Right atrium auricular region (tissue), 2 donors: Measurements from ENCODE around the gene CSRP3. TPM values are rescaled to one million over a fixed set of nuclear protein-coding genes. Genes with fewer than 3 reads are reported as not detected.

Source experiments
- DNase-seq: peaks from one replicate; pipeline ENCODE4 v3.0.0-alpha.2; 2019; ENCODE audit warnings: low spot score
- H3K27ac ChIP-seq, 2 donors: fragments of 200-600 bp; sonication (generic); 1 replicate in 1 of 2; 2 replicates in 1 of 2; pipeline ENCODE4 v1.5.1; 2016 to 2019
- H3K27me3 ChIP-seq, 2 donors: fragments of 200-600 bp; sonication (generic); one replicate each; pipeline versions ENCODE4 v1.5.1 to v1.6.0; 2017 to 2019
- H3K36me3 ChIP-seq: fragments of 200-600 bp; sonication (generic); one replicate; pipeline ENCODE4 v1.5.1; 2016
- H3K4me1 ChIP-seq, 2 donors: fragments of 200-600 bp; sonication (generic); one replicate each; pipeline versions ENCODE4 v1.5.1 to v1.6.0; 2017 to 2019
- H3K4me3 ChIP-seq, 2 donors: fragments of 200-600 bp; sonication (generic); 1 replicate in 1 of 2; 2 replicates in 1 of 2; pipeline ENCODE4 v1.5.1; 2017 to 2019; ENCODE audit warnings: mild to moderate bottlenecking in 1 of 2, moderate library complexity in 1 of 2
- H3K9me3 ChIP-seq, 2 donors: fragments of 200-600 bp; sonication (generic); one replicate each; pipeline ENCODE4 v1.5.1; 2019
- total RNA-seq, 2 donors: library from RNA; depleted of rRNA; stranded (reverse); fragments of >200 nt; gene quantifications; one replicate each; pipeline ENCODE4 v1.1.0, GENCODE V29; 2016
- TF ChIP-seq, protein P1 (sequence below), 2 donors: fragments of 200-600 bp; sonication (generic); IDR thresholded peaks; one replicate each; pipeline ENCODE4 v1.5.1; 2019; ENCODE audit warnings: antibody characterized with exemption in 2 of 2

The CSRP3 gene
- total RNA-seq, 2 donors from 2014 or later: 1,021 to 1,621 TPM

DNA sequence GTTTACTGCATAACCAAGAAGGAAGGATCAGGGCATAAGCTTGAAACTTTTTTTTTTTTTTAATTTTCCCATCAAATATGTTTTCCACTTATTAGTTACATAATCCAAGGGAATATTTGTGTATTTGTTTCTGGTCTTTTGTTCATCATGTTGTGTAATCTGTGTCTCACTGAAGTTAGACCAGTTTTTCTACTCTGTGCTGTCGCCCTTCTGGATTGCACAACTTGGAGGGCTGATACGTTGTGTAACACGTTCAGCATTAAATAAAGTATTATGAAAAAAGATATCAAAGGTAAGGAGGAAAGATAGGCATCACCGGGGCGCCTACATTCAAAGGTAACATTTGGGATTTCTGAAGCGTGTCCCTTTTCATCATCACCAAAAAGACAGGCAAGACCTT is 42.3 kb upstream of the CSRP3 start:
- Histone ChIP-seq H3K4me3 (no peak overlapping the region), H3K4me1 (peaks cover 0 to 28% of the 10 kb centered on the region in 2 donors), H3K27me3 (peaks cover 8 to 16% of the 10 kb centered on the region in 2 donors), H3K36me3 (no peaks in the 10 kb centered on the region), H3K27ac (no peak overlapping the region), H3K9me3 (no peaks in the 10 kb centered on the region)
- no peak for DNase-seq
- TF ChIP-seq, protein P1, sequence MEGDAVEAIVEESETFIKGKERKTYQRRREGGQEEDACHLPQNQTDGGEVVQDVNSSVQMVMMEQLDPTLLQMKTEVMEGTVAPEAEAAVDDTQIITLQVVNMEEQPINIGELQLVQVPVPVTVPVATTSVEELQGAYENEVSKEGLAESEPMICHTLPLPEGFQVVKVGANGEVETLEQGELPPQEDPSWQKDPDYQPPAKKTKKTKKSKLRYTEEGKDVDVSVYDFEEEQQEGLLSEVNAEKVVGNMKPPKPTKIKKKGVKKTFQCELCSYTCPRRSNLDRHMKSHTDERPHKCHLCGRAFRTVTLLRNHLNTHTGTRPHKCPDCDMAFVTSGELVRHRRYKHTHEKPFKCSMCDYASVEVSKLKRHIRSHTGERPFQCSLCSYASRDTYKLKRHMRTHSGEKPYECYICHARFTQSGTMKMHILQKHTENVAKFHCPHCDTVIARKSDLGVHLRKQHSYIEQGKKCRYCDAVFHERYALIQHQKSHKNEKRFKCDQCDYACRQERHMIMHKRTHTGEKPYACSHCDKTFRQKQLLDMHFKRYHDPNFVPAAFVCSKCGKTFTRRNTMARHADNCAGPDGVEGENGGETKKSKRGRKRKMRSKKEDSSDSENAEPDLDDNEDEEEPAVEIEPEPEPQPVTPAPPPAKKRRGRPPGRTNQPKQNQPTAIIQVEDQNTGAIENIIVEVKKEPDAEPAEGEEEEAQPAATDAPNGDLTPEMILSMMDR (IDR thresholded peaks at IDR 0.05): no peak

DNA sequence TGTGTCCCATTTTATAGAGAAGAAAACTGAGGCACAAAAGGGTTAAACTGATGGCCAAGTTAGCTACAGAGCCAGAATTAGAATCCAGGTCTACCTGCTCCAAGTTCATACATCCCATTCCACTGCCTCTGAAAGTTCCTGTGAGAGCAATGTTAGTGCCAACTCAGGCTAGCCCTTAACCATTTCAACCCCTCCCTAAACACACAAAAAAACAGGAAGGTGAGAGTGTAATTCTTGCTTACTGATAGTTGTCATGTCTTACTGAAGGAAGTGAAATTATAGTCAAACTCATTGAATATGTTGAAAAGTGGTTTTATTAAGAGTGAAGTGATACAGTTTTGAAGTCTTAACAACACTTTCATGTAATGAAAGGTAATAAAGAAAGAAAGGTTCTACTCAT is 41.8 kb upstream of the CSRP3 start:
- Histone ChIP-seq H3K4me3 (no peak overlapping the region), H3K36me3 (no peaks in the 10 kb centered on the region), H3K27me3 (peaks cover 8 to 16% of the 10 kb centered on the region in 2 donors), H3K9me3 (no peaks in the 10 kb centered on the region), H3K4me1 (peaks cover 0 to 33% of the 10 kb centered on the region in 2 donors), H3K27ac (no peak overlapping the region)
- no peak for DNase-seq
- TF ChIP-seq, protein P1 (IDR thresholded peaks at IDR 0.05): no peak

DNA sequence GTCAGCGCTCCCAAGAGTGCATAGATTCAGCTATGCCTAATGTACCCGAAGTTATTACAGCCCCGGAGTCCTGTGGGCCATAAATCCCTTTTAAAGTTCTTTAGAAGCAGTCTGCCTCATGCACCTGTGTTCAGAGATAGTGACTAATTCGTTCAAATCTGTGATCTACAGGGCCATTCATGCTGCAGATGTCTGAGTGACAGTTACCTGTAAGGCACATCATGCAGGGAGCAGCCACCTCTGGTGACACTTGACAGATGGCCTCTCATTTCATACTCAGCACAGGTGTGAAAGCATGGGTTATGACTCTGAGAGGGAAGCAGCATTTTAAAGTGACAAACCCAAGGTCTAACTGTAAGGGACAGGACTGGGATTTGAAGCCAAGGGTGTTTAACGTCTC is 41.4 kb upstream of the CSRP3 start:
- no peak overlapping the region for H3K27ac ChIP-seq
- no peak for DNase-seq
- no peak overlapping the region for H3K4me3 ChIP-seq
- H3K9me3 ChIP-seq: no peaks in the 10 kb centered on the region
- peaks cover 0 to 33% of the 10 kb centered on the region in 2 donors for H3K4me1 ChIP-seq
- no peaks in the 10 kb centered on the region for H3K36me3 ChIP-seq
- peaks cover 8 to 16% of the 10 kb centered on the region in 2 donors for H3K27me3 ChIP-seq
- TF ChIP-seq, protein P1 (IDR thresholded peaks at IDR 0.05): no peak

DNA sequence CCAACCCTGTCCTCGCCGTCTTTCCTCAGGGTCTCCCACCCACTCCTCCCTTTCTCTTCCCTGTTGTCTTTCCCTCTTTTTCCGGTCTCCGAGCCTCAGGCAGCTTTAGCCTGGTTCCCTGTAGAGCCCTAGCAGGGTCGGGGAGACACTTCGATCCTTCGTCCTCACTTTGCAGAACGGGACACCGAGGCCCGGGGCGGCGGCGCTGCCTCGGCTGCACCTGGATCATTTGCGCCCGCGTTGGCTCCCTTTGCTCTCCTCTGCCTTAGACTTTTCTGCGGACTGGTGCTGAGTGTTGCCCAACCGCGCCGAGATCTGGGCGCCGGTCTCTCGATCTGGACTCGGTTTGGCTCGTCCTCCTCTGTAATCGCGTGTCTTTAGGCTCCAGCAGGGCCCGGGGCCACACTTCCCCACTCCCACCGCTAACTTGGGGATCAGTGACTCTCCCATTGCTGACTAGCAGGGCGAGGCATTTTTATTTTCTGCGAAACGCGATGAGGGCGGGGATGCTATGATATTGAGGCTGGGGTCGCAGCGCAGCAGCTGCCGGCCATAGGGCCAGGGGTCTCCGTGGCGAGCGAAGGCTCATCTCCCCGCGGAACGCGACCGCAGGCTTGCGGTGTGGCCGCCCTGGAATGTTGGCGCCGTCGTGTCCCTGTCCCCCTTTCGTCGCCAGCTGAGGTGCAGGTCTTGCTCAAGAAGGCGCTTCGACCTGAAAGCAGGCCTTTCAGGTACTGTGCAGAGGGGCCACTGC is 40.6 kb upstream of the CSRP3 start:
- Histone ChIP-seq H3K36me3 (no peaks in the 10 kb centered on the region), H3K4me3 (peak overlapping the region; percentile 48 to 67), H3K27me3 (peaks cover 8 to 16% of the 10 kb centered on the region in 2 donors), H3K27ac (no peak overlapping the region), H3K4me1 (peaks cover 0 to 39% of the 10 kb centered on the region in 2 donors), H3K9me3 (no peaks in the 10 kb centered on the region)
- TF ChIP-seq, protein P1 (IDR thresholded peaks at IDR 0.05): no peak
- DNase-seq: no peak

DNA sequence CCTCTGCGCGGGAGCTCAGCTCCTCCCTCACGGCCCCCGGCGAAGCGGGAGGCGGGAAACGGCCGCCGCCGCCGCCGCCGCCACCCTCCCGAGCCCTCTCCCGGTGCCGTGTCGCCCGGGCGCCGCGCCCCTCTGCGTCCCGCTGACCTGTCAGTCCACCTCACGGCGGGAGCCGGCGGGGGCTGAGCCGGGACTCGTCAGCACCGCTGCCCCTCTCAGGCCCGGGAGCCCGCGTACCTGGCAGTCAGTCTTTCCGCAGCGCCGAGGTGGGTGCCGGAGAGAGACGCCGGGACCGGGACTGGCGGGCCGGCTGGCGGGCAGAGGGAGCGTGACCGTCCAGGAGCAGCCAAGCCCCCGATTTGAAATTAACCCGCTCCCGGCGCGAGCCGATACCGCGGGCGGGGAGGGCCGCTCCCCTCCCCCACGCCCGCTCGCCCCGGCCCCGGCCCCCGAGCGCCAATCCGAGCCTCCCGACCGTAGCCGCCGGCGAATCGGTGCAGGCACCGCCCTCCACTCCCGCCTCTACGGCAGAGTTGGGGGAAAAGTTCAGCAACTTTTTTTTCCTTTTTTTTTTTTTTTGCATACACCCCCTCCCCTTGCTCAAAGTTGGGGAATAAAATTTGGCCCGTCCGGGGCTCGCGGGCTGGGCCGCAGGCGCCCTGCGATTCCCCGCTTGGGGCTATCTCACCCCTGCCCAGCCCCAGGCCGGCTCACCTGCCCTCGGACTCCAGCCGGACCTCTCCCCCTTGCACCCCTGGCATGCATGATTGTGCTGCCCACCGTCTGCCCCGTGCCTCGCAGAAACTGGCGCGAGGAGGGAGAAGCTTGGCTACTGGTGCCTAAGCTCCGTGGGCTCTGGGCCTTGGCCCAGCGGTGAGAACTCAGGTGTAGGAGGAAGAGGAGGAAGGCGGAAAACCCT is 39.7 kb upstream of the CSRP3 start:
- H3K4me3 ChIP-seq: peak overlapping the region; percentile 48 to 67
- TF ChIP-seq, protein P1 (IDR thresholded peaks at IDR 0.05): no peak
- H3K36me3 ChIP-seq: no peaks in the 10 kb centered on the region
- no peak overlapping the region for H3K27ac ChIP-seq
- peaks cover 8 to 16% of the 10 kb centered on the region in 2 donors for H3K27me3 ChIP-seq
- H3K9me3 ChIP-seq: no peaks in the 10 kb centered on the region
- no peak for DNase-seq
- H3K4me1 ChIP-seq: peaks cover 0 to 40% of the 10 kb centered on the region in 2 donors
